GM21723 (cell line): Measurements from ENCODE around the gene IQCH.
"Not testable (repeated sequence)": the region's sequence is repeated elsewhere in the genome, so short reads cannot be mapped to it uniquely, and the experiment has no call there.

Experiments
- ATAC-seq: cut with Tn5 transposase; IDR thresholded peaks from one replicate; pipeline ENCODE4 v1.9.1; 2021; ENCODE audit warnings: mild to moderate bottlenecking, moderate library complexity; ENCODE audit not compliant: unreplicated experiment

The IQCH gene

DNA sequence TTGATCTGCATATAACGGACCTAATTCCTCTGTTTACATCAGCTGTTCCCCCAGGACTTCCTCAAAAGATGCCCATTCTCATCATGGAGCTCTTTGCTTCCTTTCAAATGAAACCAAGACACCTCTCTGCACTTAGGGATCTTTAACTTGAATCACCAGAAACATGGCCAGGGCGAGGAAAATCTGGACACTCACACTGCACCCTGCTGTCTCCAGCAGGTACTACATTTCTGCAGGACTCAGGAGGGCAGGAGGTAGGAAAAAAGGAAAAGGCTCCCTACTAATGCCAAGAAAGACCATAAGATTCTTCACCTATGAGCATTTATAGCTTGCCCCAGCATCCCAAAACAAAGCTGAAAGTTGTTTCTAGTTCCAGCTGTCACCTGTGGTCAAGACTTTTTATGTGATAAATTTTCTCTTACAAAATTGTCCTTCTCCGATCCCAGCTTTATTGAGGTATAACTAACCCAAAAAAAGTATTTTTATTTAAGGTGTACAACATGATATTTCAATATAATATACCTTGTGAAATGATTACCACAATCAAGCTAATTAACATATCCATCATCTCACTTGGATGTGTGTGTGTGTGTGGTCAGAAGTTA, 179.0 kb downstream of the IQCH start:
- no peak for ATAC-seq

DNA sequence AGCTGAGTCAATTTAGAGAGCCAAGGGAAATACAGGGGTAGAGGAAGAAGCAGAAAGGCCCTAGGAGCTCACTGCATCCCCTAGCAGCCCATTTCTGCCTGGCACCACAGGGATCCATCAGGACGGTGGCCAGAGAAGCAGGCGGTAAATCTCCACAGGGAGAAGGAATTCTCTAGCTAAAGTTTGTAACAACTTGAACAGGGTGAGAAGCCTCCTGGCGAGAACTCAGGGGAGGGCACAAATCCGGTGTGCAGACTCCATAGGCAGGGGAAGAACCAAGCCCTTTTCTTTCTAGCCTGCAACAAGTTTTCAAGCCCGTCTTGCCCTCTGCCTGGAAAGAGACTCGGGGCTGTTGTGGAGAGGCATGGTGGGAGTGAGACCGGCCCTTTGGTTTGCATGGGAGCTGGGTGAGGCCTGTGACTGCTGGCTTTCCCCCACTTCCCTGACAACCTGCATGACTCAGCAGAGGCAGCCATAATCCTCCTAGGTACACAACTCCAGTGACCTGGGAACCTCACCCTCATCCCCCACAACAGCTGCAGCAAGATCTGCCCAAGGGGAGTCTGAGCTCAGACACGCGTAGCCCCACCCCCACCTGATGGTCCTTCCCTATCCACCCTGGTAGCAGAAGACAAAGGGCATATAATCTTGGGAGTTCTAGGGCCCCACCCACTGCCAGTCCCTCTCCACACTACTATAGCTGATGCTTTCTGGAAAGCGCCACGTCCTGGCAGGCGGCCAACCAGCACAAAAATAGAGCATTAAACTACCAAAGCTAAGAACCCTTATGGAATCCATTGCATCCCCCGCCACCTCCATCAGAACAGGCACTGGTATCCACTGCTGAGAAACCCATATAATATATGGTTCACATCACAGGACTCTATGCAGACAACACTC, 182.0 kb downstream of the IQCH start:
- not testable (repeated sequence) for ATAC-seq

DNA sequence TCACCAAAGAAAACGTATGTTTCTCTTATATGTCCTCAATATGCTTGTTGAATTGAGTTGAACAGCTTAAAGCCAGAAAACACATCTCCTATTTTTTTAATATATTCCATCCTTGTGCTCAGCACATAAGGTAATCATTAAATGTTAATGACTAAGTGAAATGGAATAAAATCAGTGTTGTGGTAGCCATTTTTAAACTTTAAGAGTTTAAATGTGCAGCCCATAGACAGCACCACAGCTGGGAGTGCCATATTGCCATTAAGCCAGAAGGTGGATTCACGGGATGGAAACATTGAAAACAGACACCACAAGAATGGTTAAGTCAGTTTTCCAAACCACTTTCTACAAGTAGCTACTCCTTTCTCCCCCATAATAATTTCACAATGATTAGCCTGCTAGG, 189.5 kb downstream of the IQCH start:
- no peak for ATAC-seq

DNA sequence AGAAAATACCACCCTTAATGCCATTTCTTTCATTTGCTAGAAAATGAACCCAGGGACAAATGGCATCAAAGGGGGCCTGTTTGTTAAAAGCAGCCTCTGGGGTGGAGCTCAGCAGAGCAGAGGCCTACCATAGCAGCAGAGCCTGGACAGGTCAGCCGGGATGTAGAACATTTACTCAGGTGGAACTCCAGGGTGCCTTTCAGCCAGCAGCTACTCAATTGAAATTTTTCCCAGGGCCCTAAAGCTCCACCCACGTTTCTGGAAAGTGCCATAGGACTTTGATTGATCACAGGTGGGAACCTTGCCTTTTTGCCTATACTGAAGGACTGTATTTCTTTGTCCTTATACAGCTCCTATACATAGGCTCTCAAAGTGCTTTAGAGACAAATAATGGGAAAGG, 191.9 kb downstream of the IQCH start:
- no peak for ATAC-seq

DNA sequence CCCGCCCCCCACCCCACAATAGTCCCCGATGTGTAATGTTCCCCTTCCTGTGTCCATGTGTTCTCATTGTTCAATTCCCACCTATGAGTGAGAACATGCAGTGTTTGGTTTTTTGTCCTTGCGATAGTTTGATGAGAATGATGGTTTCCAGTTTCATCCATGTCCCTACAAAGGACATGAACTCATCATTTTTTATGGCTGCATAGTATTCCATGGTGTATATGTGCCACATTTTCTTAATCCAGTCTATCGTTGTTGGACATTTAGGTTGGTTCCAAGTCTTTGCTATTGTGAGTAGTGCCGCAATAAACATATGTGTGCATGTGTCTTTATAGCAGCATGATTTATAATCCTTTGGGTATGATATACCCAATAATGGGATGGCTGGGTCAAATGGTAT, 193.8 kb downstream of the IQCH start:
- ATAC-seq: not testable (repeated sequence)

DNA sequence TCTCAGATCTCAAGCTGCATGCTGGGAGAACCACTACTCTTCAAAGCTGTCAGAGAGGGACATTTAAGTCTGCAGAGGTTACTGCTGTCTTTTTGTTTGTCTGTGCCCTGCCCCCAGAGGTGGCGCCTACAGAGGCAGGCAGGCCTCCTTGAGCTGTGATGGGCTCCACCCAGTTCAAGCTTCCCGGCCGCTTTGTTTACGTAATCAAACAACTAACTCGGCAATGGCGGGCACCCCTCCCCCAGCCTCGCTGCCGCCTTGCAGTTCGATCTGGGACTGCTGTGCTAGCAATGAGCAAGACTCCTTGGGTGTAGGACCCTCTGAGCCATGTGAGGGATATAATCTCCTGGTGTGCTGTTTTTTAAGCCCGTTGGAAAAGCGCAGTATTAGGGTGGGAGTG, 199.1 kb downstream of the IQCH start:
- ATAC-seq: not testable (repeated sequence)

DNA sequence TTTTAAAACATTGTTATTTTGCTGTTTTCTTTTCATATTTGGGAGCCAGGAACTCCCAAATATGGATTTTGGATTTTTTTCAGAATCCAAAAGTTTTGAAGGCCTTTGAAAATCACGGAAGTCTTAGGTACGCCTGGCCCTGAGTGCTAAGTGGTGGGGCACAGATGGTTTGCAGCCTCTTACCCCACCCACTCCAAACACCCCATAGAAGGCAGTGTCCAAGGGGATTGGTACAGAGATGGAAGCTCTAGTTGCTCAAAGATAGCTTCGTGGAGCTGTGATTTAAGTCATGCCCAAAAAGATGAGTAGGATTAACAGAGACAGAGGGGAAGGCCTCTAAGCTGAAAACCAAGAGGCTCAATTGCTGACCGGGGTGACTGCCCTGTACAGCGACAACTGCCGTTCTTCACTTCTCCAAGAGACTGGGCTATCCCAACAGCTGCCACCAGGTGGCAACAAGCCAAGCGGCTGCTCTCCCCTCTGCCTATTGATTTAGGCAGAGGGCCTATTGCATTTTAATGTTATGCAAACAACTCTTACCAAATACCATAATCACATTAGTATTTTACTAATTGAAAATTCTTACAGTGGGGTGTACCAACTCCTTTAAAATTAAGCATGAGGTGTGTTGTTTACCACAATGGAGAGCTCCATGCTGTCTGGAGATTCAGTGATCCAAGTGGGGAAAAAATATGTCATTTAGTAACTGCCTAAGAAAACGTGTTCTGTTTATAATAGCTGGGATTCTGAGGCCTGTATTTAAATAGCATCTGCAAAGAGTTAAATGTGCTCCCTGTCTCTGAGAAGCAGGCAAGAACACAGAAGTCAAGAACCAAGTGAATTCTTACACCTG, 202.3 kb downstream of the IQCH start:
- no peak for ATAC-seq

DNA sequence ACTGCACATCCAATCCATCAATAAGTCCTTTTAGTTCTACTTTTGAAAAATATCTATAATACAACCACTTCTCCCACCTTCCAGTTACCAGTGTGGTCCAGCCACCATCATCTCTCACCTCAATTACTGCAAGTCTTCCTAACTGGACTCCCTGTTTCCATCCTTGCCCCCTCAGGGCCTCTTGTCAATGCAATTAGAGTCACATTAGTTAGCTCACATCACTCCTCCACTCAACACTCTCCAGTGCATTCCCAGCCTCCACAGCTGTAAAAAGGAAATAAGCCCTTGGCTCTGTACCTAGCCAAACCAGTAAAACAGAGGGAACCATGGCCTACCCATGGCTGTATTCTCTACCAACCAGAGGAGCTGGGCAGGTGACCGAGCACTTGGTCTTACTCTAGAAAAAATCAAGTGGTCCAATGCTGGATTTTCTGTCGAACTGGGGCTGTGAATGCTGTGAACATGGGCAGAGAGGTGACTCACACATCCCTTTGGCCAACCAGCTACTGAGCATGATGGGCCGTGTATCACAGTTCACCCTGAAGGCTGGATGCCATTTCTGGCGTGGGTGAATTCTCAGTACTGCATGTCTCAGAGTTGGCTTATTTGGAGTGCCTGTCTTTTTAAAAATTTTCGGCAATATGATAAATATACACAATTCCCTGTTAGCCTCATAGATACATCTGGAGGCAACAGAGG, 203.9 kb downstream of the IQCH start:
- ATAC-seq: no peak

DNA sequence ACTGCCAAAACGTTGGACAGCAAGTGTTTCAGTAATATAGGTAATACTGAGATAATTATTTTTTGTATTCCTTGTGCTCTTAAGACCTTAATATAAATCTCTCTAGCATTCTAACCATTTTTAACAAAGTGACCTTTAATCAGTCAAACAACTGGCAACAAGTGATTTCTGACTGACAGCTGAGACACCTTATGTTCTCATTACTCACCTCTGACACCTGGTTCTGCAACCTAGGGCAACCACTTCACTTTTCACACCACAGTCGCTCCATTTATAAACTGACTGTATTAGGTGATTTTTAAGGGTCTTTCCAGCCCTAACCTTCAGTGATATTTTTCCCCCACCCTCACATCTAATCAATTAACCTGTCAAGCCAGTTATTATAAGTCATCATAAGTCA, 205.9 kb downstream of the IQCH start:
- no peak for ATAC-seq

DNA sequence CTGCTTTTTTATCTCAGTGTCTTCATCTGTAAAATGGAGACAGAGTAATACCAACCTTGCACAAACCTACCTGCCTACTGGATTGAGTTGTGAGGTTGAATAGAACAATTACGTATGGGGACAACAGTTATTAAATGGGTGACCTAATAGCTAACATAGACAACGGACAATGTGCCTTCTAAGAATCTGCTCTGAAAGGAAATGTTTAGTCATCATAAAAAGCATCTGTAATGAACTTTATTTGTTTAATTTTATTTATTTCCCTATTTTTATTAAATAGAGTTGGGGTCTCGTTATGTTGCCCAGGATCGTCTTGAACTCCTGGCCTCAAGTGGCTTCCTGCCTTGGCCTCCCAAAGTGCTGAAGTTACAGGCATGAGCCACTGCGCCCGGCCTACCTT, 207.1 kb downstream of the IQCH start:
- ATAC-seq: no peak

DNA sequence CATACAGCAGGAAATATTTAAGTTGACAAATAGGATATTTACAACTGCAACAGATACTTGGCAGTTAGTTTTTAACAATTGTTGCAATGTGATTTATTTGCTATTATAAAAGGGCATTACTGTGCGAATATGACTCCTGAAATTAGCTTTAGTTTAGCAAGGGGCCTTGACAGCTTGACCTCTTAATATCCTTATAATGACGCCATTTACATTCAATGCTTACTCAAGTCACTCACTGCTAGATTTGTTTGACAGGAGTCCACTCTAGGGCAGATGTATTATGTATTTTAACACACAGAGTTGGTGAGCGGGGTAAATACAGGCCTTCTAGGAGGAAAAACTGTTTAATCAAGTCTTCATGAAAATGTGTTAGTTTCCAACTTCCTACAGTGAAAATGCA, 208.3 kb downstream of the IQCH start:
- no peak for ATAC-seq

DNA sequence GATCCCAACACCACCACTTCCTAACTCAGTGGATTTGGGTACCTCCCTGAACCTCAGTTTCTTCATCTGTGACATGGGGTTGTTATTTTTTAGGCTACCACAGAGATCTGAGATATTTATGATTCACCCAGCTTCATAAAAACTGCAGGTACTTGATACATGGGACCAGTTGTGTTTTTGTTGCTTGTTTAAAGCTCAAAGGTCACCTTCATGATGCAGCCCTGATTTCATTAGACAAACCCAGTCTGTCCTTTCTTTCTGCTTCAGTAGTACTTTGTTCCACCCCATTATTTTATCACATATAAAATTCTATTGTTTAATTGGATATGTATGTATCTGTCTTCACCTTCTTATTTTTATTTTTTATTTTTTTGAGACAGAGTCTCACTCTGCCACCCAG, 208.9 kb downstream of the IQCH start:
- ATAC-seq: no peak

DNA sequence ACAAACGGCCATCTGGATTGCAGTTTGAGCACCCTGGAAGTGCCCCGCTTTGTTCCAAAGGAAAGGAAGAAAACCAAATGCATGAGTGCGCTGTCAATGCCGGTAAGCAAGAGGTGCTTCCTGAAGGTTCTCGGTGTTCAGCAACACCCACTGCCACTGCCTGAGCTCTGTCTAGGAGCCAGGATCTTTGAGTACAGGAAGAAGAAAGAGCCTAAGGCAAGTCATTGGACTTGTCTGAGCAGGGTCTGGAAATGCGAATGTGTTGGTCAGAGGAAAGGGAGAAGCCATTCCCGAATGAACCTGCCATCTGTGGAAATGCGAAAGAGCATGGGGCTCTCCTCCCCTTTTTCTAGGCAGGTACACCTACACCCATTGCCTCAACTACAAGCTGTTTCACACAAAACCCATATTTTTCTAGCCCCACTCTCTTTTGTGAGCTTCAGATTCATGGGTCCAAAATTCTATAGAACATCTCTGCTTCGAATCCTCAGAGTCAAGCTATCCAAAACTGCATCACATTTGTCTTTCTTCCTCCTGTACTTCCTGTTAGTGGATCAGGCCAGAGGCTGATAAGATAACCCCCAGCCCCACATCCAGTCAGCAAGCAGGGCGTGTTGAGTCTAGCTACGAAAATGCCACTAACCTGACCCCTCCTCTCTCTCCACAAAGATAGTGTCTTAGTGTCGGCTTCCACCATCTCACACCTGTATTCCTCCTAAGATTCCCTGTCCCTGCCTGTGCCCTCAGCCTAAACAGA, 210.8 kb downstream of the IQCH start:
- no peak for ATAC-seq

DNA sequence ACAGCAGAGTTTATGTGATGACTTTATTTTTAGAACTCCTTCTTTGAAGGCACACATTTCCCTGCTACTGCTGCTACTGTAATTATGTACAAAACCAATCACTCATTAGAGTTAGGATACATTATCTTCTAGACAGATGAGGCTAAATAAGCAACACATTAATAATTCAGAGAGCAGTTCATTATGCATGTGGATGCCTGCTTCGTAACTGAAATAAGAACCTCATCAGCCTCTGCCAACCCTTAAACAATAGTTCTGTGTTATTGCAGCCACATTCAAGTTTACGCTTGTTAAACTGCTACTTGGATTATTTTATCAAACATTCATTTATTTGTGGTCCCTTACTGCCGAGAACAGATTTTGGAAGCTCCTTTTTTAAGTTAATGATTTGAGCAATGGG, 213.8 kb downstream of the IQCH start:
- ATAC-seq: no peak

DNA sequence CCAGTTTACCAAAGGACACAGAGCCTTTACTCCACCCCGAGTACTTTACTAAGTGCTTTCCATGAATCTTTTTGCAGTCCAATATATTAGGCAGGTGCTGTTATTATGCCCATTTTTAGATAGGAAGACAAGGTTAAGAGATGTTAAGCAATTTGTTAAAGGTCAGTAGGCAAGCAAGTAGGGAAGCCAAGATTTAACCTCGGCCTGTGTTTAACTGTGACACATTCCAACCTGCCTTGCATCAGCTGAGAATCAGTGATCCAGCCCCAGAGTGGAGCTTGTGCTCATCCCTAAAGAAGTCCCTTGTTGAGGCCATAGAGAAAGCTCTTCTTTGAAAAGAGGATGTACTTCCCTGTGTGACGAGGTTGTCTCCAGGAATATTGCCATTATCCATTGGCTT, 215.1 kb downstream of the IQCH start:
- no peak for ATAC-seq

DNA sequence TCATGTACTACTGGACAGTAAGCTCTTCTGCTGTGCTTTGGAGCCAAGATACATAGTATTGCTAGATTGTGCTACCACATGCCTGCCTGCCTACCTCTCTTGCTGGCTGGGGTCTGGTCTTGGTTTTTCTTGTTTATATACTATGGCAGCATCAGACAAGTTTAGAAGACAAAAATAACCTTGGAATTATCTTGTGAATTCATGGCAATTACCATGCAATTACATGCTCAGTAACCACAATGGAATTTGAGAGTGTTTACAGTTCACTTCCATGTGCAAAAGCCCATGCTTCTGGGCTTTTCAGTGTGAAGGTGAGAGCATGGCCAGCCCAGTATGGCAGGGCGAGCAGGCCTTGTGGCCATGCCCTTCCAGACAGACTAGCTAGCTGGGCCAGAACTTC, 218.4 kb downstream of the IQCH start:
- no peak for ATAC-seq

DNA sequence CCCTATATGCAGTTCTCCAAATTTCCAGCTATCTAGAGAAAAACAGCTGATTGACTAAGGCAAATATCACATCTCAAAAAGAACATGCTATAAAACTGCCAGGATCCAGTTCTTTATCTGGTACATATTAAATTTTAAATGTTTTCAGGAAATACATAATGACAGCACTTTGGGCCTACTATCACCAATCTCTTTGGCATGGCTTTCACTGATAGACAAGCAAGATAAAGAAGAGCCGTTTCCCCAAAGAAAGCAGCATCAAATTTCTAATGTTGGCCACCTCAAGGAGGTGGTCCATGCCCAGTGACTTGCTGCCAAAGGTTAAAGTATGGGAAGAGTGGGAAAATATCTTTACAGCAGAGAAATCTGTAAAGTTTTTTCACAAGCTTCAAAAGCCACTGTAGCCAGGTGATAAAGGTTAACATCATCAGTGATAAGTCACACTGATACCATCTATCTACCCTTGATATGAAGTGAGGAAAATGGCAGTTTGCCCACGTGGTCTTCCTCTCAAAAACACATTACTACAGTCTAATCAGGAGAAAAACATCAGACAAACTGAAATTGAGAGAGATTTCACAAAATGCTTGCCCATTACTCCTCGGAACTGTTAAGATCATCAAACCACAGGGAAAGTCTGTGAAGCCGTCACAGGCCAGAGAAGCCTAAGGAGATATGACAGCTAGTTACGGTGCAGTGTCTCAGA, 220.0 kb downstream of the IQCH start:
- ATAC-seq: no peak

DNA sequence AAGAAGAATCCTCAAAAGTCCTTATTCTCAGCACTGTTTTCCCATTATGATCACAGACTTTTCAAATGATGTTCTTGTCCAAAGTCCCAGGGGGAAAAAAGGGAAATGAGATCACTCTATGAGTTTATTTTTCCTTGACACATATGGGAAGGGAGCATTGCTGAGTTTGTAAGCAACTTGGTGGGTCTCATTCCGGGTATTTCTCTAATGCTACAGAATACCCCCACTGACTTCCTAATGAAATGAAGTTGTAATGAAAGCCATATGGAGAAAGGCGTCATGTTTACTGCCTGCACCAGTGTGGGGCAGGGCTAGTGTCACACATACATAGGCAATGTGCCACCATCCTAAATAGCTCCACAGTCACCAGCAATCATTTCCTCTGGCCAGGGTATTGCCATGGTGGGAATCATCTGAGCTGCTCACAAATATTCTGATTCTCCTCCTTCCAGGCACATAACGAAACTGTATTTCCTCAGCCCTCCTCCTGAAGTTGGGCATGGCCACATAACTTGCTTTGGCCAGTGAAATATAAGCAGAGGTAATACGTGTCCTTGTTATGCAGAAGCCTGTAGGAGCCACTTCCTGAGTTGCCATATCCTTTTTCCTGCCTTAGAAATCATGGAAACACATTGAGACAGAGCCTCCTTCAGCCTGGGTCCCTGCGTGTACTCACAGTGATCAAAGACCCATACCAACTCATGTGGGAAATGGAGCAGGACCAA, 225.4 kb downstream of the IQCH start:
- no peak for ATAC-seq

DNA sequence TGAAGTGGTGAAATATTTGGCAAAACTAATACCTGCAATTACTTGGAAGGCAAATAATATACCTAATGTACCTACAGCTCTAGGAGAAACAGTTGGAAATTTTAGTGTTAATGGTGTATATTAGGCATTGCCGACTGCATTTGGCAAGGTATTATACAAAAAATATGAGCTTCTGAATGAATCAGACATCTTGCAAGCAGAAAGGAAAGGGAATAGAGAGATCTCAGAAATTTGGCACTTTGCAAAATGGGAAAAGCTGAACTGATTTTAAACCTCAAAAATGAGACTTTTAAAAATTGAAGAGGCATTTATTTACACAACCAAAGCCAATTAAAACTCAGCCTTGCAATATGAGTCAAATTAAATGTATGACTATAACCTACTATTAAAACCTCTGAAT, 226.2 kb downstream of the IQCH start:
- ATAC-seq: no peak
